ENCODE results near the gene EPS15.
"Not testable (repeated sequence)": the region's sequence is repeated elsewhere in the genome, so short reads cannot be mapped to it uniquely, and the experiment has no call there.

The EPS15 gene

GRCh38 chr1:51514733-51515132 lies 4.3 kb downstream of the EPS15 start:
- DNase-seq (ENCODE audit: low spot score) = peak; percentile 42

GRCh38 chr1:51512606-51513005 lies 6.5 kb downstream of the EPS15 start:
- peak; percentile 66 for DNase-seq (ENCODE audit: low spot score)

- peak; percentile 71 for DNase-seq (ENCODE audit: low spot score)
Measured at GRCh38 chr1:51512120-51512519, 6.9 kb downstream of the EPS15 start.

DNA sequence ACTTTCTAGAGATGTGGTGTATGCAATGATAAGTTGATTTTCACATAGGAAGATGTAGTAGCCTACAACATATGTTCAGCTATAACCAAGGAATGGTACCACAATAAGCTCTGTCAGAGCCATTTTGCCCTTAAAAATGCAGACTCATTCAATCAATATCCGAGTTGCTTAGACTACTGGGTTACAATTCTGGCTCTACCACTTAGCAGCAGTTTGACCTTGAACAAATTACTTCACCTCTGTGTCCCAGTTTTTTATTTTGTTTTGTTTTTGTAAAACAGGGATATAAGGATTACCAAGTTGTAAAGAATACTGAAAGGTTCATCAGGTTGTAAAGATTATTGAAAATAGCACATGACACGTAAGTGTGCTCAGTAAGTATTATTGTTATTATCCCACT lies 9.3 kb downstream of the EPS15 start:
- DNase-seq (ENCODE audit: low spot score) = no peak

GRCh38 chr1:51506537-51506936 lies 12.5 kb downstream of the EPS15 start:
- DNase-seq (ENCODE audit: low spot score) = peak; percentile 72

DNA sequence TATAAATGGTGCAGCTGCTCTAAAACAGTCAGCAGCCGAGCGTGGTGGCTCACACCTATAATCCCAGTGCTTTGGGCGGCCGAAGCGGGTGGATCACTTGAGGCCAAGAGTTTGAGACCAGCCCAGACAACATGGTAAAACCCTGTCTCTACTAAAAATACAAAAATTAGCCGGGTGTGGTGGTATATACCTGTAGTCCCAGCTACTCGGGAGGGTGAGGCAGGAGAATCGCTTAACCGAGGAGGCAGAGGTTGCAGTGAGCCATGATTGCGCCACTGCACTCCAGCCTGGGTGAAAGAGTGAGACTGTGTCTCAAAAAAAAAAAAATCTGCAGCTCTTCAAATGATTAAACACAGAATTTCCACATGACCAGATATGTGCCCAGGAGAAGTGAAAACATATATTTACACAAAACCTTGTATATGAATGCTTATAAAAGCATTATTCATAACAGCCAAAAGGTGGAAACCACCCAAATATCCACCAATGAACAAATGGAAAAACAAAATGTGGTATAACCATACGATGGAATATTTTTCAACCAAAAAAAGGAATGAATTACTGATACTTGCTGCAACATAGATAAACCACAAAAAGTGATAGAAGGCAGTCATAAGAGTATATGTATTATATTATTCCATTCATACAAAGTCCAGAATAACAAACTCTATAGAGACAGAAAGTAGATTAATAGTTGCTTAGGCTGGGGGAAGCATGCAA lies 14.1 kb downstream of the EPS15 start:
- DNase-seq (ENCODE audit: low spot score) = peak; percentile 60

DNA sequence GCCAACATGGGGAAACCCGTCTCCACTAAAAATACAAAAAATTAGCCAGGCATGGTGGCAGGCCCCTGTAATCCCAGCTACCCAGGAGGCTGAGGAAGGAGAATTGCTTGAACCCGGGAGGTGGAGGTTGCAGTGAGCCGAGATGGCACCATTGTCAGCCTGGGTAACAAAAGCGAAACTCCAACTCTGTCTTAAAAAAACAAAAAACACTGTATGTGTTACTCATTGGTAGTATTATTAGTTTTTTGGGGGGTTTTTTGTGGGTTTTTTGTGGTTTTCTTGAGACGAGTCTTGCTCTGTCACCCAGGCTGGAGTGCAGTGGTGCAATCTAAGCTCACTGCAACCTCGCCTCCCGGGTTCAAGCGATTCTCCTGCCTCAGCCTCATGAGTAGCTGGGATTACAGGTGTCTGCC lies 17.8 kb downstream of the EPS15 start:
- DNase-seq (ENCODE audit: low spot score) = peak; percentile 77

- DNase-seq (ENCODE audit: low spot score) = no peak
Measured at GRCh38 chr1:51499694-51500093, 19.4 kb downstream of the EPS15 start.

- DNase-seq (ENCODE audit: low spot score) = no peak
Measured at GRCh38 chr1:51498924-51499323, 20.1 kb downstream of the EPS15 start.

- DNase-seq (ENCODE audit: low spot score) = no peak
Measured at GRCh38 chr1:51497340-51497739, 21.7 kb downstream of the EPS15 start.

DNA sequence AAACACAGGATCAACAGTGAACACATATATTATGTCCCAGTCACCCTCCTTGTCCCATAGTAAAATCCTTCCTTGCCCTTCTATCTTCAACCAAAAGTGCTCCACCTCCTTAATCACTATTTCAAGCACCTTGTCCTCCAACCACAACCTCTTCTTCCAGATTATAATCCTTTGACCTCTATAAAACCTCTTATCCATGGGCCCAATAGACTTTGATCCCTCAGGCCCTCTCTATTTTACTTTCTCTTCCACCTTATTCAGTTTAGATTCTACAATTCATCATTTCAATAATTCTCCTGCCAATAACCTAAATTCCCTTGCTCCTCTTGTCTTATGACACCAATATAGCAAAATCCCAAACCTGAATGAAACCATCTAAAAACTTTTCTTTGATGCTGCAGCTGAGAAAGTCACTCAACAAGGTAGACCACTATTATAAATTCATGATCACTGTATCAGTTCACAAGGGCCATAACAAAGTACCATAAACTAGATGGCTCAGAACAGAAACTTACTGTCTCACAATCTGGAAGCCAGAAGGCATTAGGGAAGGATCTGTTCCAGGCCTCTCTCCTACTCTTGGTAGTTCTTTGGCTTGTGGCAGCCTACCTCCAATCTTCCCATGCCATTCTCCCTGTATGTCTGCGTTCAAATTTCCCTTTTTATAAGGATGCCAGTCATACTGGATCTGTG lies 24.8 kb downstream of the EPS15 start:
- no peak for DNase-seq (ENCODE audit: low spot score)

GRCh38 chr1:51491166-51491981 lies 27.7 kb downstream of the EPS15 start:
- DNase-seq (ENCODE audit: low spot score) = peak; percentile 60

- no peak for DNase-seq (ENCODE audit: low spot score)
Measured at GRCh38 chr1:51489472-51489871, 29.6 kb downstream of the EPS15 start.

DNA sequence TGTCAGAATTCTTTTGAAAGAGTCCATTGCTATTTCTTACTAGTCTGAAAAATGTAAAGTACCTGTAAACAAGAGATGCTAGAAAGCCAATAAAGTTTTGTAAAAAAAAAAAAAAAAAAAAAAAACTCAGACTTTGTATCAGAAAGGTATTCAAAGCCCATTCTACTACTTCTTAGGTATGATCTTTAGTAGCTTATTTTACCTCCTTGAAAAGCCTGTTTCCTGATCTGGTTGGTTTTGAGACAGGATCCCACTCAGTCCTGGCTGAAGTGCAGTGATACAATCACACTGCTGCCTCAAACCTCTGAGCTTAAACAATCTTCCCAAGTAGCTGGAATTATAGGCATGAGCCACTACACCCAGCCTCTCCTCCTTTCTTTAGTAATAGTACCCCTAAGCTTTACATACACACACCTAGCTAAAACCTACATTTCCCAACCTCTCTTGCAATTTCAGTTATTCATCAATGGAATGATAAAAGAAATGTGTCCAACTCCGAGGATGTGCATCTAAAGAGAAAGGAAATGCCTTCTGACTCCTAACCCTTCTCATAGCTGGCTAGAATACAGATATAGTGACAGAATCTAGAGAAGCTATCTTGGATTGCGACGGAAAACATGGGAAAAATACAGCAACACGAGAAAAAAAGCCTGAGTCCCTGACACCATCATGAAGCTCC lies 30.6 kb downstream of the EPS15 start:
- peak; percentile 40 for DNase-seq (ENCODE audit: low spot score)

DNA sequence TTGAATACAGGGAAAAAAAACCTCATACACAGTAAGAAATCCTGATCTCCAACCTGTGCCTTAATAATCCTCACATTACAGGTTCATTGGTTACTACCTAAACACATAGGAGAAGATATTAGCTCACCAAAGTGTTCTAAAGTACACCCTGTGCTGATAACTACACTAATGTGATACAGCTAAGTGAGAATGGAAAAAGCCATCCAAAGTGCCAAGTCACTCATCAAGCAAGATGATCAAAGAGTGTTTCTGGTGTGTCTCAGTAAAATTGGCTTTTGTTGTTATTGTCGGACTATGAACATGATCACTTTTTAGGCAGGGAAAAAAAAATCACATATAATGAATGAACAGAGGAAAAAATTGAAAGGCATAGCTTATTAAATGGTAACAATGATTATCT lies 31.4 kb downstream of the EPS15 start:
- DNase-seq (ENCODE audit: low spot score) = no peak

GRCh38 chr1:51484591-51484990 lies 34.5 kb downstream of the EPS15 start:
- no peak for DNase-seq (ENCODE audit: low spot score)

GRCh38 chr1:51482881-51483280 lies 36.2 kb downstream of the EPS15 start:
- no peak for DNase-seq (ENCODE audit: low spot score)

- DNase-seq (ENCODE audit: low spot score) = not testable (repeated sequence)
Measured at GRCh38 chr1:51474832-51475620, 44.0 kb downstream of the EPS15 start.

- no peak for DNase-seq (ENCODE audit: low spot score)
Measured at GRCh38 chr1:51473331-51474115, 45.5 kb downstream of the EPS15 start.

DNA sequence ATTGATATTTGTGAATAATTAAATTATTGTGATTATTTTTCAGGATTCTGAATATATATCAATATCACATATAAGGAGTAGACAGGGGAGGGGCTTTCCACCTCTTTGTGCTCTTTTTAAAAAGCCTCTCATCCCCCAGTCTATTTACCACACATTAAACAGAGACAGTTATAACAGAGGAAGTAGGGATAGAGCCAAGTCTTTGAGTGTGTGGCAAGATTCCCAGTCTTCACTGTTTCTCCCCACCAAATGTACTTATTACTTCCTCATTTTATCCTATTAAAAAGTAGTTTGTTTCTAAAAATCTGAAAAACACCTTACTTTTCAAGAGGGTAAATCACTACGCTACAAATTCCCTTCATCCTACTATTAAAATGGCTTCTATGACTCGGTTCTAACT lies 46.7 kb downstream of the EPS15 start:
- DNase-seq (ENCODE audit: low spot score) = no peak

- DNase-seq (ENCODE audit: low spot score) = no peak
Measured at GRCh38 chr1:51469518-51469917, 49.5 kb downstream of the EPS15 start.

All from NAMALWA (cell line).